ENCODE results near the gene PAXX.

Gene PAXX

DNA sequence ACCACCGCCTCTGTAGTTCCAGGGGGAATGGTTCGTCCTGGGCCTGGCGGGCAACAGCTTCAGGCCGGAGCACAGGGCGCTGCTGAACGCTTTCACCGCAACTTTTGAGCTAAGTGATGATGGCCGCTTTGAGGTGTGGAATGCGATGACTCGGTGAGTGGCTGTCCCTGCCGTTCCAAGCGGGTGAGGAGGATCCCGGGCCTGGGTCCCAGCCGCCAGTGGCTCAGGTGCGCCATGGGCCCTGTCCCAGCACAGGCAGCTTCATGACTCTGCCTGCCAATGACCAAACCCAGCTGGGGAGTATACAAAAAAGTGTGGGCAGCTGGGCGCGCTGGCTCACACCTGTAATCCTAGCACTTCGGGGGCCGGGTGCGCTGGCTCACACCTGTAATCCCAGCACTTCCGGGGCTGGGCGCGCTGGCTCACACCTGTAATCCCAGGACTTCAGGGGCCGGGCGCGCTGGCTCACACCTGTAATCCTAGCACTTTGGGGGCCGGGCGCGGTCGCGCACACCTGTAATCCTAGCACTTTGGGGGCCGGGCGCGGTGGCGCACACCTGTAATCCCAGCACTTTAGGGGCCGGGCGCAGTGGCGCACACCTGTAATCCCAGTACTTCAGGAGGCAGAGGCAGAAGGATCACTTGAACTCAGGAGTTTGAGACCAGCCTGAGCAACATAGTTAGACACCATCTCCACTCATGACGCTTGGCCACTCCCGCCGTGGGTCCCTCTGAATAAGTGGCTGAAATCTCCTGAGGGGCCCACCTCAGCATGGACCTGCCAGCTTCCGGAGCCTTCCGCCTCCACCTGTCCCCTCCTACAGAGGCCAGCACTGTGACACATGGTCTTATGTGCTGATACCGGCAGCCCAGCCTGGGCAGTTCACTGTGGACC lies 39.1 kb upstream of the PAXX start:
- DNase-seq (ENCODE audit: insufficient read length, low spot score) (no peak), FAIRE-seq (no peak)

DNA sequence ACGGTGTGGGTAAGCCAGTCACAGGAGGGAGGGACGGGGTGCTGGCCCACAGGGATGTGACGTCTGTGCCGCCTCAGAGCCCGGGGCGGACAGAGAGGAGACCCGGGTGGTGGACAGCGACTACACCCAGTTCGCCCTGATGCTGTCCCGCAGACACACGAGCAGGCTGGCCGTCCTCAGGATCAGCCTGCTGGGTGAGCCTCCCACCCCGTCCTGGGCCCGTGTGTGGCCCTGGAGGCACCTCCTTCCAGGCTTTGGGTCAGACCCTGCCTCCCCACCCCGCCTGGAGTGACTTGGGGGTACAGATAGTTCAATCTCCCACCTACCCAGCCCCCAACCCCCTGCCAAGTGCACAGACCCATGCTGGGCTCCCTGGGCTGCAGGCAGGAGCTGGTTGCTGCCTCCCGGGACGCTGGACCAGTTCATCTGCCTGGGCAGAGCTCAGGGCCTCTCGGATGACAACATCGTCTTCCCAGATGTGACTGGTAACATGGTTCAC lies 38.4 kb upstream of the PAXX start:
- FAIRE-seq = no peak
- DNase-seq (ENCODE audit: insufficient read length, low spot score) = no peak

DNA sequence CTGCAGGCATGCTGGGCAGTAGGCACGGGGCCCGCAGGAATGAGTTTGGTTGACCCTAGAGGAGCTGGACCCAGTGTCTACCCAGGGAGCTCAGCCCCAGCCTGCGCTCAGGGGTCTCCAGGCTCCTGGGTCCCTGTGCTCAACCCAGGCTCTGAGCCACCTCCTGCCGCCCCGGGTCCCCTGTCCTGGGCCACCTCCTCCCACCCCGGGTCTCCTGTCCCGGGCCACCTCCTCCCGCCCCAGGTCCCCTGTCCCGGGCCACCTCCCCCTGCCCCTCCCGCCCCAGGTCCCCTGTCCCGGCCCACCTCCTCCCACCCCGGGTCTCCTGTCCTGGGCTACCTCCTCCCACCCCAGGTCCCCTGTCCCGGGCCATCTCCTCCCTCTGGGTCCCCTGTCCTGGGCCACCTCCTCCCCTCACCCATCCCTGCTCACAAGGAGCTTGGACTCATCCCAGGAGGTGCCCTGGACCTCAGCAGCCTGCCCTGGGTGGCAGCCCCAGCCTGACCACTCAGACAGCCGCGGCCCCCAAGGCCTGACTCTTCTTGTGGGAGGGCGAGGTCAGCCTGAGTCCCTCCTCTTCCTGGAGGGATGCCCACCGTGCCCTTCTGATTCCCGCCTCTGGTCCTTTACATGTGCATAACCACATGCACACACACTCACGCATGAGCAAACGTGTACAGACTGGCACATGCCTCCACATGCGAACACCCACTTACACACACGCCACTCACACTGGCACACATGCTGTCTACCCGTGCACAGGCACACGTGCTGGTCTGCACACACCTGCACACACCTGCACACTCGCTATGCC lies 37.7 kb upstream of the PAXX start:
- DNase-seq (ENCODE audit: insufficient read length, low spot score) (no peak), FAIRE-seq (no peak)

DNA sequence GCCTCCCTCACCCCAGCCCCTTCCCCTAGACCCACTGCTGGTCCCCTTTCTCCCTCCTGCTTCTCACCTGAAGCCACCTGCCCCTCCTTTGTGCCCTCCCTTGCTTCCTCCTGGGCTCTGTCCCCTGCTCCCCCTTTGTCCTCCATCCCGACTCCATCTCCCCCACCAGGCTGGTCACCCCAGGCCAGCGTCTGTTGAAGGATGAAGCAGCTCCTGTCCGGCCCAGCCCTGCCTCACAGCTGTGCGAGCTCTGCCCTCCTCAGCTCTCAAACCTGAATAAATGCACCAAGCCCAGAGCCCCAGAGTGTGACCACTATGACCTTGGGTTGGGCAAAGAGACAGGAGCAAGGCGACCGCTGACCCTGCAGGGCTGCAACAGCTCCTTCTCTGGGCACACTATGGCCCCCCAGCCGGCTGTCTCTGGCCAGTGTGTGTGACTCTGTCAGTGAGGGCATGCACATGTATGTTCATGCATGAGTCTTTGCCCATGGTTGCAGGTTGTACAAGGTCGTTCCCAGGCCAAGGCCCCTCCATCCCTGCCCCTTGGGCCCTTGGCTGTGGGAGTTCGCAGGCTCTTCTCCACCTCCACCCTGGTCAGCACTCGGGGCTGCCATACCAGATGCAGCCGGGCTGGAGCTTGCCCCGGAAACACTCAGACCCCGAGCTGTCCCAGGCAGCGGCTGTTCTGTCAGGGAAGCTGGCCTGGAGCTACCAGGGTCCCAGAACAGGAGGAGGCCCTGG lies 36.9 kb upstream of the PAXX start:
- no peak for DNase-seq (ENCODE audit: insufficient read length, low spot score)
- FAIRE-seq = no peak

DNA sequence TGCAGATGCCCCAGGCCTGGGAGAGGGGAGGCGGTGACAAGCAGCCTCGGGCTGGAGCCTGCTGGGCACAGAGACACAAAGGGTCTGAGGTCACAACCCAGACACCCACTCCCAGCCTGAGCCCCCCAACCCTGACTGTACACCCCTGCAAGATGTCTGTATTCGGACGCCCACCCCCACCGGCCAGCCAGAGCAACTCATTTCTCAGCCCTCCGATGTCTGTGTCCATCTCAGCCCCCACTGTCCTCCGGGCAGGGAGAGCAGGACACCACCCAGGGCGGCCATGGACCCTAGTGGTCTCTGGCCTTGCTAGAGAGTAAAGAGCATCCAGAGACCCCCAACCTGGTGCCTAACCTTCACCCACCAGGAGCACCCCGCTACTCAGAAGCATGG lies 36.3 kb upstream of the PAXX start:
- no peak for DNase-seq (ENCODE audit: insufficient read length, low spot score)
- no peak for FAIRE-seq

DNA sequence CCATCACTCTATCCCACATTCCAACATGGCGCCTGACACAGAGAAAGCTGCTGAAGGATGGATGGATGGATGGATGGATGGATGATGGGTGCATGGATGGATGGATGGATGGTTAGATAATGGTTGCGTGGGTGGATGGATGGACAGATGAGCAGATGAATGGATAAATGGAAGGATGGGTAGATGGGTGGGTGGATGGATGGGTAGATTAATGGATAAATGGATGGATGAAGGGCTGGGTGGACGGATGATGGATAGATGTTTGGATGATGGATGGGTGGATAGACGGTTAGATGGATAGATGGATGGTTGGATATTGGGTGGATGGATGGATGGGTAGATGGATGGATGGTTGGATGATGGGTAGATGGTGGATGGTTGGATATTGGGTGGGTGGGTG lies 35.6 kb upstream of the PAXX start:
- DNase-seq (ENCODE audit: insufficient read length, low spot score) (no peak), FAIRE-seq (no peak)

DNA sequence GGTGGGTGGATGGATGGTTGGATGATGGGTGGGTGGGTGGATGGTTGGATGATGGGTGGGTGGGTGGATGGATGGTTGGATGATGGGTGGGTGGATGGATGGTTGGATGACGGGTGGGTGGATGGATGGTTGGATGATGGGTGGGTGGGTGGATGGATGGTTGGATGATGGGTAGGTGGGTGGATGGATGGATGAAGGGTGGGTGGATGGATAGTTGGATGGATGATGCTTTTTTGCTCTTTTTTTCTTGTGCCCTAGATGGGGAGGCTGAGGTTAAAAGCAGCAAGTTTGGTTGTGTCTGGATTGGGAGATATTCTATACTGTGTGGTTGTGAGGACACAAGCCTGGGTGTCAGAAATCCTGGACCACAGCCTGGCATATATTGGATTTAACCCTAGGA lies 34.8 kb upstream of the PAXX start:
- FAIRE-seq = no peak

DNA sequence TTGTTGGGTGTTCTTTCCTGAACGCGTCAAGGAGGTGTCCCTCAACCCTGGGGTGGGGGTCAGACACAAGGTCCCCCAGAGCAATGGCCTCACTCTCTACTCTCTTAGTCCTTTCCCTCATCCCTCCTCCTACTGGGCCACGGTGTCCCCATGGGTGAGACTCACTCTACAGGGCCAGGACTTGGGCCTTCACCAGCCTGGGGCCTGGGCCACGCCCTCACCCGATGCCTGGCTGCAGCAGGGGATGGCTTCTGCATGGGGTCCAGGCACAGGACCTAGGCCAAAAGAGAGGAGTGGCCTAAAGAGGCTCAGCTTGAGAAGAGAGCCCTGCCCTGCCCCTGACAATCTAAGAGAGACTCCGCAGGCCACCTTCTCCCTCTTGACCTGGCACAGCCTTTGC lies 34.3 kb upstream of the PAXX start:
- no peak for DNase-seq (ENCODE audit: insufficient read length, low spot score)
- FAIRE-seq = no peak

More for the DNA sequence above, 34.8 kb upstream of the PAXX start:
- no peak for DNase-seq (ENCODE audit: insufficient read length, low spot score)

DNA sequence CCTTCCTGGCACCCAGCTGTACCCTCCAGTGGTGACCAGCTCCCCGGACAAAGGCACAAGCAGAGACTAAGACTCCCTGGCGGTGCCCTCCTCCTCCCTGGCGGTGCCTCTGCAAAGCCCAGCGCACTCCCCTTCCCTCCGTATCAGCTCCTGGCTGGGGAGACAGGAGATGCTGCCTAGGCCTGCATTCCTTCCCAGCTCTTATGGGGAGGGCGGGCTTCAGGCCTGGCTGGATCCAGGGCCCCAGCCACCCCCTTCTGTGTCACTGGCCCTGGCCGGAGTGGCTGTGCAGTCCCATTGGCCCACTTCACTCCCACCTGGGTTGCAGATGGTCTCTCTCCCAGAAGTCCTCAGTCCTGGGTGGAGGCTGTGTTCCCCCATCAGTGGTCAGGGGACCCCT lies 33.7 kb upstream of the PAXX start:
- DNase-seq (ENCODE audit: insufficient read length, low spot score) (no peak), FAIRE-seq (no peak)

DNA sequence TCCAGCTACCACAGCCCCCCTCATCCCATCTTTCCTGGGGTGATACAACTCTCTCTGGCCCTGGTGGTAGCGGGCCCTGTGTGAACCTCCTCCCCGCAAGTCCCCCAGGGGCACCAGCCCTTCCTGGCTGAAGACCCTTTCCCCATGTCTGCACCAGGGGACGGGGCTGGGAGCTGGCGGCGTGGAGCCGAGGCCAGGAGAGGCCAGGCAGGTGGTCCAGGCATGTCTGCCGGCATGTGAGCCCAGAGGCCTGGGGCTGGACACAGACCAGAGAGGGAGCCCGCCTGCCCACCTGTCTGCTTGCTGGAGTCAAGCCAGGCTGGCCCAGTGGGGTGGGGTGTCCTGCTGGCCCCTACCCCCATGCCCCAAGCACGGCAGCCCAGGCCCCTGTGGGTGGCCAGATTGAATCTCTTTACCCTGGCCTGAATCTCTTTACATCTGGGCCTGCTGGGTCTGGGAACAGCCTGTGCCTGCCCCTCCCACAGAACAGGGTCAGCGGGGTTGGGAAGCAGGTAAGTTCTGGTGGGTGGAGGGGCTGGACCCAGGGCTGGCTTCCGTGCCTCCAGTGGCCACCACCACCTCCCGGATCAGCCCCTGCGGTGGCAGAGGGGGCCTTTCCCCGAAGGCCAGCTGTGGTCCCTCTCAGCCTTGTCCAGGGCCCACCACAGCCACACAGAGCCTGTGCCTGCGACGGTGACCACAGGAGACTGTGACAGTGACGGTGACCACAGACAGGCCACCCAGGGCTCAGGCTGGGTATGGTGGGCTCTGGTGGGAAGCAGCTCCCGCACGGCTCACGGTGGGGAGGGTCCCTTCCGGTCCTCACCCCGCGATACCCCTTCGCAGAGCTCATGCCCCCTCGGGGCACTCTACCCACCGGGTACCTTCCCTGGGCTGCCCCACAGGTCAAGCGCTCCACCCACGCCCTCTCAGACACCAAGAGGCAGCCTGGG lies 33.0 kb upstream of the PAXX start:
- FAIRE-seq (no peak), DNase-seq (ENCODE audit: insufficient read length, low spot score) (no peak)

DNA sequence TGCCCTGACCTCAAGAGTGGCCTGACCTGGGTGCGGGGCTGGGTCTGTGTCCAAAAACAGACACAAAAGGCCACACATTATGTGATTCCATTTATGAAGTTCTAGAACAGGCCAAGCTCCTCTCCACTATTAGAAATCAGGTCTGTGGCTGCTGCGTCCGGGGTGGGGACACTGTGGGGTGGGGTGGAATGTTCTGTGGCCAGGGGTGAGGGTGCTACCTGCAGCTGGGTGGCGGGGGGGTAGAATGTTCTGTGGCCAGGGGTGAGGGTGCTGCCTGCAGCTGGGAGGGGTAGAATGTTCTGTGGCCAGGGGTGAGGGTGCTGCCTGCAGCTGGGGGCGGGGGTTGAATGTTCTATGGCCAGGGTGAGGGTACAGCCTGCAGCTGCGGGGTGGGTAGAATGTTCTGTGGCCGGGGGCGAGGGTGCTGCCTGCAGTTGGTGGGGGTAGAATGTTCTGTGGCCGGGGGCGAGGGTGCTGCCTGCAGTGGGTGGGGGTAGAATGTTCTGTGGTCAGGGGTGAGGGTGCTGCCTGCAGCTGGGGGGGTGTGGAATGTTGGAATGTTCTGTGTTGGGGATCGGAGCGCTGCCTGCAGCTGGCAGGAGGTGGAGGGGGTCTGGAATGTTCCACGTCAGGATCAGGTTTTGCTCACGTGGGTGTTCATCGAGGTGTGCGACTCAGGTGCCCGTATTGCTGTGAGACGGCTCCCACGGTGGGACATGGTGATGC lies 31.8 kb upstream of the PAXX start:
- no peak for FAIRE-seq

DNA sequence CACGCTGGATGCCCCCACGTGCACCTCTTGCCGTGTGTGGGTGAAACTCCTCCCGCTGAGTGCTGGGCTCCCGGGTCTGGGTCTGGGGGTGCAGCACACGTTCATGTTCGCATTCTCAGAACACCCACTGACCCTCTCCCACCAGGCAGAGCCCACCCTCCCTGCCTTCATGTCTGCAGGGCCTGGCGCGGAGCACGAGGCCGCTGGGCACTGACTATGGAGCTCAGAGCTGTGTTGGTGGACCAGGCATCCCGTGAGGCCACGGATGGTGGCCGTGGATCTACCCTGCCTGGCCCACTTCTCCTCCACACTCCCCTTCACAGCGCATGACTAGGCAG lies 31.3 kb upstream of the PAXX start:
- FAIRE-seq (no peak), DNase-seq (ENCODE audit: insufficient read length, low spot score) (no peak)

More for the DNA sequence above, 31.8 kb upstream of the PAXX start:
- no peak for DNase-seq (ENCODE audit: insufficient read length, low spot score)

DNA sequence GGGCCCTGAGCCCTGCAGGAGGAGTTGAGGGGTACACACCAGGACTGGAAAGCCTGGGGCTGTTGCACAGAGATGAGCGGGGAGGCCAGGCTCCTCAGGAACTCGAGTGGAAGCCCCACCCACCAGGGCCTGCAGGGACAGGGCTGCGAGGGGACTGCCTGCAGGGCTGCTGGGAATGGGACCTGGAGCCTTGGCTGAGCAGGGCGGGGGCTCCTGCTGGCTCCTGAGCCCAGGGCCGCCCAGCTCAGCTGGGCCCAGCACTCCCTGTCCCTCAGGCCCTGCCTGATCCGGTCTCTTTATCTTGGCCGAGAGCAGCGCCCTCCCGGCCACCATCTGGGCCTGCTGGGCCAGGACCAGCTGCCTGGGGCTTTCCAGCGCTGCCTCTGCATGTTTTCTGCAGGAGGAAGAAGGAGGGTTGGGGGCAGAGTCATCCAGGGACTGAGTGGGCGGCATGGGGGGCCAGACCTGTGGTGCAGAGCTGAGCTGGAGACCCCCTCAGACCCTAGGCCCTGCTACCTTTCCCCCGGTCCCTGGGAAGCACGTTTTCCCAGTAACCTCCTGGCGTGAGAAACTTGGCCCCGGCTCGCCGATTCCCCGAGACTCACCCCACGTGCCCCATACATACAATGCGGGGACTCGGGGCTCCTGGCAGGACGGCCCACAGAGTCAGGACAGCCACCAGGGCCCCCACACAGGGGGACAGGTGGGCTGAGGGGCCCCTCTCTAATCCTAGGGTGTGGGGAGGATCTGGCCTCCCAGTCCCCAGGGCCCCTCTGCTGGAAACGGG lies 30.8 kb upstream of the PAXX start:
- DNase-seq (ENCODE audit: insufficient read length, low spot score) = no peak
- no peak for FAIRE-seq

DNA sequence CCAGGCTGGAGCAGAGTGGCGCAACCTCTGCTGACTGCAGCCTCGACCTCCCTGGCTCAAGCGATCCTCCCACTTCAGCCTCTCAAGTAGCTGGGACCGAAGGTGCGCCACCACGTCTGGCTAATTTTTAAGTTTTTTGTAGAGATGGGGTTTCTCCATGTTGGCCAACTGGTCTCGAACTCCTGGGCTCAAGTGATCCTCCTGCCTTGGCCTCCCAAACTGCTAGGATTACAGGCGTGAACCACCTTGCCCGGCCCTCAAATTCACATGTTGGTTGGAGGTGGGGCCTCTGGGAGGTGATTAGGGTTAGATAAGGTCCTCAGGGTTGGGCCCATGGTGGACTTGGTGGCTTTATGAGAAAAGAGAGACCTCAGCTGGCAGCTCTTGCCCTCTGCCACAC lies 30.1 kb upstream of the PAXX start:
- DNase-seq (ENCODE audit: insufficient read length, low spot score) (no peak), FAIRE-seq (no peak)

DNA sequence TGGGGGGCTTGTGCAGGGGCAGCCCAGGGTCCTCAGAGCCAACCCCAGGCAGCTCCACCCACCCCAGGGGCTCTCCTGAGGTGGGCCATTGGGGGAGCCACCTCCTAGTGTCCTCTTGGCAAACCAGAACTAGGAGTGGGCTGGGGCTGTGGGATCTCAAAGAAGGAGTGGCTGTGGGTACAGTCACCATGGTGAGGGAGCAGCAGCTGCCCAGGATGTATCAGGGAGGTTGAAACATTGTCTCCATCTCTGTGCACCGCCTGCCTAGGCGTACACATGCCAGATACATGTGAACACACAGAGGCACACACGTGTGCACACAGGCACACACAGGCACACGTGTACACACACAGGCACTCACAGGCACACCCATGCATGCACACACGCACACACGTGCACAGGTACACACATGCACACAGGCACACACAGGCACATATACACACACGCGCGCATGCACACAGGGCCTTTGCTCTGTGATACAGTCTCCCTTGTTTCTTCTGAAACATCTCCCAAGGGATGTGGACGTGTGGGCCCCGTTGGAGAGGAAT lies 29.4 kb upstream of the PAXX start:
- DNase-seq (ENCODE audit: insufficient read length, low spot score) (no peak), FAIRE-seq (no peak)

DNA sequence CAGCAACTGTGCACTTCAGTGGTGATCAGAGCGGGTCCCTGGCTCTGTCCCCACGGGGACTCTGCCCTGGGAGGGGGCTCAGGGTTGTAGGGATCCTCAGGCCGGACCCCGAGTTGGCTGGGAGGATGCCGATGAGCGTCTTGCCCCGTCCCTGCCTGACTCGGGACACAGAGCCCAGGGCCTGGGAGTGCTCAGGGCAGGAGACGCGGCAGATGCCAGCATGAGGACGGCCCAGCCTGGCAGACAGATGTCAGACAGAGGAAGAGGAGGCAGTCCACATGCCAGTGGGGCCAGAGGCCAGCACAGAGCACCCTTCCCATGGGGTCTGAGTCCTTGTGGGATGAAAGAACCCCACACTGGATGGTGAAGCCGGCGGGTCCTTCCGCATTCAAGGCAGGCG lies 28.9 kb upstream of the PAXX start:
- FAIRE-seq (no peak), DNase-seq (ENCODE audit: insufficient read length, low spot score) (no peak)

DNA sequence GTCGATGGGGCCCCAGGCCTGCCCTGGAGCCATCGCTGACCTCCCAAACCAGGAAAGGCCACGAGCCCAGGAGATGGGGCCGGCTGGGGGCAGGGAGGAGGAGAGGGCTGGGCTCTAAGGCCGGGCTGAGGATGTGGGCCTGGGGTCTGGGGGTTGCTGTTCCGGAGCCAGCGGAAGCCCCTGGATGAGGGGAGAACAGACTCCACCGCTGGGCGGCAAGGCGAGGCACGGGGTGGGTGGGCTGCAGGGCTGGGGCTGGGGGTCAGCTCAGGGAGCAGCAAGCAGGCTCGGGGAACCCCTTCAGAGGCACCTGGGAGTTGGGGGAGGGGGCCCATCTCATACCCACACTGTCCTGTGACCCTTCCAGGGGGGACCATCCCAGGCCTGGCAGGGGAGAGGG lies 28.5 kb upstream of the PAXX start:
- FAIRE-seq = no peak
- no peak for DNase-seq (ENCODE audit: insufficient read length, low spot score)

DNA sequence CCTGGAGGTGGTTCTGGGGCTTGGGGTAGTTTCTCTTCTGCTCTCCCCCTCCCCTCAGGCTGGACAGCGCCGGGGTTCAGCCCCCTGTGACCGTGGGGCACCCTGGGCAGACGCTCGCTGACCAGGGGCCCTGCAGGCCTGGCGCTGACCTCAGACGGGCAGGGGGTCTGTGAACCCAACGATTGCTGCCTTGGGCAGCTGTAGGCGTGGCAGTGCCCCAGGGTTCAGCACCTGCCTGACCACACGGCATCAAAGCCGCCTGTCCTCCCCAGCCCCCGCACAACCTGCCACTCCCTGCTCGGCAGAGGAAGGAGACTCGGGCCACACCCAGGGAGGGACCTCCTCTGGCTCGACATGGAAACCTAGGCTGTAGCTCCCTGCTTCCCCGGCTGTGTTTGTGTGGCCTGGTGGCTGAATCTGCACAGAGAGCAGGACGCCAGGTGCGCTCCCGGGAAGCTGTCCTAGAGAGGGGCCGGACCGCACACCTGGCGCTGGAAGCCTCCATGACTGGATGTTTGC lies 28.0 kb upstream of the PAXX start:
- no peak for DNase-seq (ENCODE audit: insufficient read length, low spot score)
- no peak for FAIRE-seq
